Endothelial cell (in vitro differentiated cells): ENCODE data around the gene HLA-DQB2. TPM values are rescaled to one million over a fixed set of nuclear protein-coding genes. Genes with fewer than 3 reads are reported as not detected.

Experiments
- DNase-seq: peaks from one replicate; pipeline ENCODE4 v3.0.0; 2021; ENCODE audit warnings: low spot score
- H3K27ac Mint-ChIP-seq: one replicate; pipeline ENCODE4 v1.8.0; 2021; ENCODE audit warnings: mixed read lengths, inconsistent platforms; ENCODE audit not compliant: unreplicated experiment
- H3K27me3 Mint-ChIP-seq: one replicate; pipeline ENCODE4 v1.8.0; 2021; ENCODE audit warnings: mild to moderate bottlenecking, moderate library complexity, mixed read lengths, inconsistent platforms; ENCODE audit not compliant: unreplicated experiment
- H3K36me3 Mint-ChIP-seq: one replicate; pipeline ENCODE4 v1.8.0; 2021; ENCODE audit warnings: mild to moderate bottlenecking, low read depth, mixed read lengths, inconsistent platforms; ENCODE audit not compliant: unreplicated experiment
- H3K4me1 Mint-ChIP-seq: one replicate; pipeline ENCODE4 v1.8.0; 2021; ENCODE audit warnings: mild to moderate bottlenecking, mixed read lengths, inconsistent platforms; ENCODE audit not compliant: unreplicated experiment
- H3K4me3 Mint-ChIP-seq: one replicate; pipeline ENCODE4 v1.8.0; 2021; ENCODE audit warnings: mild to moderate bottlenecking, mixed read lengths, inconsistent platforms; ENCODE audit not compliant: unreplicated experiment
- H3K9me3 Mint-ChIP-seq: one replicate; pipeline ENCODE4 v1.8.0; 2021; ENCODE audit warnings: mixed read lengths, inconsistent platforms; ENCODE audit not compliant: unreplicated experiment
- CTCF ChIP-seq: fragments of 200-600 bp; sonication (generic); IDR thresholded peaks from one replicate; pipeline ENCODE4 v1.5.0; 2021; ENCODE audit warnings: antibody characterized with exemption; ENCODE audit not compliant: unreplicated experiment
- microRNA-seq: library from miRNA; unstranded; fragments of <30 nt; microRNA quantifications from one replicate; pipeline ENCODE4, GENCODE V29; 2020; ENCODE audit not compliant: unreplicated experiment
- total RNA-seq: library from RNA; stranded (reverse); fragmentation: NEBNext Ultra II Directional; extraction: Animal tissue kit (Norgen Biotek cat#: 25700); gene quantifications from one replicate; pipeline ENCODE4 v1.2.1, GENCODE V29; 2021; ENCODE audit not compliant: unreplicated experiment

HLA-DQB2 gene
- total RNA-seq, 1 donor from 2014 or later, result 0.31 TPM

GRCh38 chr6:32709625-32710024, 53.7 kb downstream of the HLA-DQB2 start:
- Mint-ChIP-seq H3K4me1 (peaks cover 2% of the 10 kb centered on the region), H3K36me3 (no peaks in the 10 kb centered on the region), H3K27me3 (no peaks in the 10 kb centered on the region), H3K27ac (no peak overlapping the region), H3K4me3 (no peak overlapping the region), H3K9me3 (no peaks in the 10 kb centered on the region)
- no peak for DNase-seq
- no peak for TF ChIP-seq CTCF

Small RNA genes within 50 kb of the gene (microRNA-seq; reads per million reads assigned to microRNA genes)
- not detected for gene MIR3135B

Other genes with a start within 250 kb of the HLA-DQB2 start
- 0.82 TPM for gene HLA-DRB5, start 233.2 kb downstream of the HLA-DQB2 start, total RNA-seq
- gene HLA-DRB1, start 173.7 kb downstream of the HLA-DQB2 start, total RNA-seq, result 5.1 TPM
- gene HLA-DQA1, start 126.1 kb downstream of the HLA-DQB2 start, total RNA-seq, result not detected
- 22.0 TPM for gene HLA-DQB1, start 96.9 kb downstream of the HLA-DQB2 start, total RNA-seq
- not detected for gene HLA-DQA2, start 22.1 kb downstream of the HLA-DQB2 start, total RNA-seq
- not detected for gene HLA-DOB, start 53.5 kb upstream of the HLA-DQB2 start, total RNA-seq
- 9.2 TPM for gene TAP2, start 75.2 kb upstream of the HLA-DQB2 start, total RNA-seq
- gene PSMB8, start 80.5 kb upstream of the HLA-DQB2 start, total RNA-seq, result 5.2 TPM
- 1.6 TPM for gene TAP1, start 90.2 kb upstream of the HLA-DQB2 start, total RNA-seq
- not detected for gene PSMB9, start 90.7 kb upstream of the HLA-DQB2 start, total RNA-seq
- 1.3 TPM for gene HLA-DMB, start 177.5 kb upstream of the HLA-DQB2 start, total RNA-seq
- 13.0 TPM for gene HLA-DMA, start 189.6 kb upstream of the HLA-DQB2 start, total RNA-seq
- gene BRD2, start 205.1 kb upstream of the HLA-DQB2 start, total RNA-seq, result 186 TPM
- 7.3 TPM for gene HLA-DOA, start 246.1 kb upstream of the HLA-DQB2 start, total RNA-seq